Endothelial cell of umbilical vein (primary cell): ENCODE results near the gene P2RY6. TPM values are rescaled to one million over a fixed set of nuclear protein-coding genes. Genes with fewer than 3 reads are reported as not detected.

Experiments
- BruUV-seq: library from RNA; stranded (reverse); fragments of 400-500 nt; replicated peaks from 2 replicates; lab custom pipeline; 2021; lab: Mats Ljungman, UMichigan
- CTCF ChIA-PET: fragments of 300-600, 350-600 bp; sonication (Branson Sonifier 250); formaldehyde crosslinking; loops from one replicate; lab custom pipeline; 2021; ENCODE audit warnings: antibody characterized with exemption, inconsistent platforms; lab: Charles Lee
- POLR2A ChIA-PET: fragments of 300-600, 350-600 bp; sonication (Branson Sonifier 250); formaldehyde crosslinking; loops from one replicate; lab custom pipeline; 2021; ENCODE audit warnings: antibody characterized with exemption, inconsistent platforms; lab: Charles Lee
- DNase-seq: peaks from one replicate; pipeline ENCODE4 v3.0.0-alpha.2; 2011; ENCODE audit warnings: low read depth, low spot score
- FAIRE-seq: peaks from 2 replicates; lab custom pipeline; 2011; peaks lifted over from hg19 to GRCh38; lab: Jason Lieb, UNC
- H2AFZ ChIP-seq: 2 replicates; pipeline ENCODE4 v1.6.0; 2012; ENCODE audit warnings: low read depth, low read length, control low read depth, inconsistent platforms
- H3K27ac ChIP-seq: 2 replicates; pipeline ENCODE4 v1.5.1; 2011; ENCODE audit warnings: low read depth, mild to moderate bottlenecking, control low read depth, low read length, moderate library complexity; ENCODE audit not compliant: insufficient read depth
- H3K27me3 ChIP-seq, 2 experiments: 2 replicates each; pipeline versions ENCODE4 v1.6.0 to v1.6.1; 2011; ENCODE audit warnings: low read length in 2 of 2, mixed read lengths in 1 of 2; ENCODE audit not compliant: control insufficient read depth in 2 of 2, insufficient read depth in 2 of 2
- H3K36me3 ChIP-seq, 2 experiments: 2 replicates in 1 of 2; 3 replicates in 1 of 2; pipeline ENCODE4 v1.5.1; 2011; ENCODE audit warnings: low read length in 2 of 2, mild to moderate bottlenecking in 1 of 2, moderate library complexity in 1 of 2; ENCODE audit not compliant: control insufficient read depth in 2 of 2, insufficient read depth in 2 of 2; ENCODE audit errors: extremely low read depth in 1 of 2
- H3K4me1 ChIP-seq: 3 replicates; pipeline ENCODE4 v1.5.1; 2011; ENCODE audit warnings: mild to moderate bottlenecking, low read length; ENCODE audit not compliant: control insufficient read depth, insufficient read depth; ENCODE audit errors: extremely low read depth
- H3K4me2 ChIP-seq: 2 replicates; pipeline ENCODE4 v1.6.1; 2011; ENCODE audit warnings: low read length, control low read depth, mixed read lengths; ENCODE audit not compliant: insufficient read depth
- H3K4me3 ChIP-seq, 3 experiments: fragments of 200-600 bp in 1 of 3; sonication (generic), shearing (Covaris generic) in 1 of 3; replicated peaks in 1 of 3; 2 replicates each; pipeline ENCODE4 v1.5.1; 2011 to 2016; ENCODE audit warnings: control low read depth in 3 of 3, low read length in 3 of 3, mild to moderate bottlenecking in 2 of 3, inconsistent platforms in 1 of 3, low read depth in 1 of 3, moderate library complexity in 1 of 3; ENCODE audit not compliant: insufficient read depth in 1 of 3
- H3K79me2 ChIP-seq: 2 replicates; pipeline ENCODE4 v1.6.0; 2012; ENCODE audit warnings: low read length, inconsistent platforms; ENCODE audit not compliant: control insufficient read depth, insufficient read depth
- H3K9ac ChIP-seq: replicated peaks from 2 replicates; pipeline ENCODE3; 2011; ENCODE audit warnings: low read length, control low read depth; ENCODE audit not compliant: insufficient read depth; ENCODE audit errors: extremely low read depth
- H3K9me1 ChIP-seq: replicated peaks from 3 replicates; pipeline ENCODE4 v1.6.0; 2011; ENCODE audit warnings: mild to moderate bottlenecking, low read length; ENCODE audit not compliant: control insufficient read depth, insufficient read depth; ENCODE audit errors: extremely low read depth
- H3K9me3 ChIP-seq: replicated peaks from 2 replicates; pipeline ENCODE4 v1.5.1; 2012; ENCODE audit warnings: low read length, inconsistent platforms; ENCODE audit not compliant: control insufficient read depth, insufficient read depth
- H4K20me1 ChIP-seq: replicated peaks from 2 replicates; pipeline ENCODE3; 2011; ENCODE audit warnings: mild to moderate bottlenecking, low read length; ENCODE audit not compliant: control insufficient read depth, insufficient read depth; ENCODE audit errors: extremely low read depth
- CTCF ChIP-seq, 2 donors: IDR thresholded peaks; 1 replicate in 1 of 2; 2 replicates in 1 of 2; pipeline ENCODE4 v1.5.1; 2011; ENCODE audit warnings: low read length in 2 of 2, mild to moderate bottlenecking in 2 of 2, moderate library complexity in 2 of 2, control low read depth in 1 of 2, inconsistent platforms in 1 of 2, low read depth in 1 of 2; ENCODE audit not compliant: insufficient read depth in 1 of 2; ENCODE audit errors: extremely low read depth in 1 of 2
- EZH2 ChIP-seq: IDR thresholded peaks from 2 replicates; pipeline ENCODE4 v1.6.1; 2012; ENCODE audit warnings: borderline replicate concordance, low read depth, mild to moderate bottlenecking, moderate library complexity, low read length, inconsistent platforms; ENCODE audit not compliant: severe bottlenecking
- FOS ChIP-seq: IDR thresholded peaks from 2 replicates; pipeline ENCODE4 v1.6.1; 2011; ENCODE audit warnings: mild to moderate bottlenecking, low read length, moderate library complexity, borderline replicate concordance; ENCODE audit not compliant: insufficient read depth
- GATA2 ChIP-seq: IDR thresholded peaks from 2 replicates; pipeline ENCODE4 v1.7.0; 2011; ENCODE audit warnings: low read depth, mild to moderate bottlenecking, moderate library complexity, mixed read lengths, low read length; ENCODE audit not compliant: insufficient read length, insufficient read depth
- JUN ChIP-seq: IDR thresholded peaks from 2 replicates; pipeline ENCODE4 v1.6.1; 2011; ENCODE audit warnings: borderline replicate concordance, low read depth; ENCODE audit not compliant: insufficient read length, insufficient read depth
- MAX ChIP-seq: IDR thresholded peaks from 2 replicates; pipeline ENCODE4 v1.6.1; 2011; ENCODE audit not compliant: insufficient read depth, insufficient read length
- MYC ChIP-seq: IDR thresholded peaks from one replicate; pipeline ENCODE4 v1.6.1; 2011; ENCODE audit warnings: mild to moderate bottlenecking, low read depth, low read length
- POLR2A ChIP-seq: IDR thresholded peaks from 2 replicates; pipeline ENCODE4 v1.6.1; 2012; ENCODE audit warnings: low read depth, mild to moderate bottlenecking, control low read depth, low read length
- POLR2AphosphoS5 ChIP-seq: IDR thresholded peaks from 2 replicates; pipeline ENCODE4 v1.6.1; 2012; ENCODE audit warnings: low read depth, mild to moderate bottlenecking, control low read depth, low read length, moderate library complexity; ENCODE audit not compliant: insufficient read depth
- dilution Hi-C: fragments of 300-500 bp; cut with MboI; formaldehyde crosslinking; loops from one replicate; pipeline ENCODE4 v1.15.0; 2019; ENCODE audit warnings: low sequenced_read_pairs; ENCODE audit not compliant: extremely low pct_ligation_motif_present
- intact Hi-C: fragments of 100-400 bp; cut with micrococcal nuclease; formaldehyde crosslinking; loops from one replicate; pipeline ENCODE4 v1.10.0; 2022
- polyA plus RNA-seq, 4 experiments: library from polyadenylated mRNA; depleted of rRNA in 3 of 4; stranded (reverse) in 3 of 4; unstranded in 1 of 4; fragments of >200 nt; gene quantifications; 2 replicates each; pipeline versions ENCODE4 v1.2.1 to v1.2.3, GENCODE V29; 2011 to 2012; ENCODE audit warnings: missing spikeins in 1 of 4
- total RNA-seq: library from RNA; stranded (reverse); gene quantifications from 2 replicates; pipeline ENCODE4 v1.2.3, GENCODE V29; 2021

Gene P2RY6
- total and polyA plus RNA-seq, 2 donors (not counting 3 experiments of a cell fraction or from before 2014, with no cell fraction given), result 0.47 TPM; not detected in 1

GRCh38 chr11:73239571-73240189 is 32.5 kb upstream of the P2RY6 start:
- ChIA-PET CTCF (interaction anchor here (1.0 to 2.3 kb wide), 5 partner anchors 49 to 96 kb away, joined by 3 to 14 read pairs (median 8); no protein-coding TSS in a partner anchor), POLR2A (no interaction called here)
- Histone ChIP-seq H3K27me3 (no peaks in the 10 kb centered on the region), H3K36me3 (no peaks in the 10 kb centered on the region), H4K20me1 (no peaks in the 10 kb centered on the region), H3K27ac (no peak overlapping the region), H3K4me1 (peaks cover 12% of the 10 kb centered on the region), H2AFZ (no peak overlapping the region), H3K4me2 (no peak overlapping the region), H3K9me3 (no peaks in the 10 kb centered on the region), H3K79me2 (no peaks in the 10 kb centered on the region), H3K9me1 (no peaks in the 10 kb centered on the region), H3K9ac (no peak overlapping the region), H3K4me3 (no peak overlapping the region)
- TF ChIP-seq GATA2 (no peak), MYC (no peak)
- FAIRE-seq (no peak), DNase-seq (no peak)
- dilution Hi-C loops (no loop called here), intact Hi-C loops (loop anchor here (1.0 kb wide), 1 partner anchor 154 kb away; no protein-coding TSS in a partner anchor)
- no TSS peak for BruUV-seq

GRCh38 chr11:73240190-73240781 is 31.9 kb upstream of the P2RY6 start:
- intact Hi-C loops, result loop anchor here (1.0 kb wide), 1 partner anchor 153 kb away; no protein-coding TSS in a partner anchor
- Histone ChIP-seq H2AFZ (no peak overlapping the region), H4K20me1 (no peaks in the 10 kb centered on the region), H3K9ac (no peak overlapping the region), H3K4me2 (no peak overlapping the region), H3K27ac (no peak overlapping the region), H3K9me3 (no peaks in the 10 kb centered on the region), H3K9me1 (no peaks in the 10 kb centered on the region), H3K79me2 (no peaks in the 10 kb centered on the region), H3K27me3 (no peaks in the 10 kb centered on the region), H3K36me3 (no peaks in the 10 kb centered on the region), H3K4me1 (peaks cover 12% of the 10 kb centered on the region), H3K4me3 (no peak overlapping the region)
- FAIRE-seq (no peak), DNase-seq (no peak)
- no TSS peak for BruUV-seq
- dilution Hi-C loops, result no loop called here
- POLR2A ChIA-PET, result no interaction called here
- CTCF ChIA-PET, result interaction anchor here (1.0 to 2.3 kb wide), 5 partner anchors 49 to 95 kb away, joined by 3 to 14 read pairs (median 8); no protein-coding TSS in a partner anchor
- TF ChIP-seq JUN (no peak), MAX (no peak), POLR2AphosphoS5 (no peak), EZH2 (no peak), CTCF (IDR thresholded peaks at IDR 0.05; ENCODE audit: extremely low read depth in 1 of 2, insufficient read depth in 1 of 2, low read depth in 1 of 2, low read length in 2 of 2) (no peak), POLR2A (no peak), GATA2 (no peak), MYC (no peak), FOS (no peak)
